ENCODE data around the gene ABHD10. TPM values are rescaled to one million over a fixed set of nuclear protein-coding genes. Genes with fewer than 3 reads are reported as not detected.
A peak's percentile ranks its signal among the peaks of the same experiment; 100 is the strongest.

Gene ABHD10
- total RNA-seq, 4 donors from 2014 or later = 40.8 to 54.9 (median 50.6) TPM

DNA sequence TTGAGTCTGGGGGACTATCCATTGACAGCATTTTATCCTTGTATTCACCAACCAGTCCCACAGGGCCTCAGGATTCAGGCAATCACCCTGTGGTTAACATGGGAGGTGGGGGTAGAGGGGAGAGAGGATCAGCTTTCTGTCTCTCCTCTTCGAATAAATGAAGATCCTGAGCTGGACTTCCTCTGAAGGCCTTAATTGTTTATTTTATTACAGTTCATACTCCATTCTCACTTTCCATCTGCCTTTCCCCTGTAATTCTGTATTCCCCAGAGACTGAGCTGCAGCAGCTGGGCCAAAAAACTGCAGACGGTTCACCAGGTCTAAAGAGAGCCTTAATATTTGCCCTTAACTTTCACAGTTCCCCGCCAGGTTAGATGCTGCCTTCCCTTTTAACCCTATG is 31.8 kb downstream of the ABHD10 start:
- Histone ChIP-seq H3K27me3 (no peaks in the 10 kb centered on the region), H3K27ac (peak overlapping the region in 2 of 3 donors; percentile 43 to 55), H3K4me3 (replicated peaks in 1 of 3) (no peak overlapping the region), H3K4me1 (peaks cover 11 to 40% of the 10 kb centered on the region in 2 donors), H3K36me3 (no peaks in the 10 kb centered on the region), H3K9me3 (no peaks in the 10 kb centered on the region)
- intact Hi-C loops (cut with DNase I) = no loop called here
- DNase-seq = peak in 1 of 2 donors; percentile 10
- WGBS, 2 donors = 45 to 57% methylated on average over 3 of the region's 3 CpGs
- no peak for TF ChIP-seq POLR2A (IDR thresholded peaks at IDR 0.05)
- TF ChIP-seq, protein P1, sequence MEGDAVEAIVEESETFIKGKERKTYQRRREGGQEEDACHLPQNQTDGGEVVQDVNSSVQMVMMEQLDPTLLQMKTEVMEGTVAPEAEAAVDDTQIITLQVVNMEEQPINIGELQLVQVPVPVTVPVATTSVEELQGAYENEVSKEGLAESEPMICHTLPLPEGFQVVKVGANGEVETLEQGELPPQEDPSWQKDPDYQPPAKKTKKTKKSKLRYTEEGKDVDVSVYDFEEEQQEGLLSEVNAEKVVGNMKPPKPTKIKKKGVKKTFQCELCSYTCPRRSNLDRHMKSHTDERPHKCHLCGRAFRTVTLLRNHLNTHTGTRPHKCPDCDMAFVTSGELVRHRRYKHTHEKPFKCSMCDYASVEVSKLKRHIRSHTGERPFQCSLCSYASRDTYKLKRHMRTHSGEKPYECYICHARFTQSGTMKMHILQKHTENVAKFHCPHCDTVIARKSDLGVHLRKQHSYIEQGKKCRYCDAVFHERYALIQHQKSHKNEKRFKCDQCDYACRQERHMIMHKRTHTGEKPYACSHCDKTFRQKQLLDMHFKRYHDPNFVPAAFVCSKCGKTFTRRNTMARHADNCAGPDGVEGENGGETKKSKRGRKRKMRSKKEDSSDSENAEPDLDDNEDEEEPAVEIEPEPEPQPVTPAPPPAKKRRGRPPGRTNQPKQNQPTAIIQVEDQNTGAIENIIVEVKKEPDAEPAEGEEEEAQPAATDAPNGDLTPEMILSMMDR (IDR thresholded peaks at IDR 0.05) = no peak

DNA sequence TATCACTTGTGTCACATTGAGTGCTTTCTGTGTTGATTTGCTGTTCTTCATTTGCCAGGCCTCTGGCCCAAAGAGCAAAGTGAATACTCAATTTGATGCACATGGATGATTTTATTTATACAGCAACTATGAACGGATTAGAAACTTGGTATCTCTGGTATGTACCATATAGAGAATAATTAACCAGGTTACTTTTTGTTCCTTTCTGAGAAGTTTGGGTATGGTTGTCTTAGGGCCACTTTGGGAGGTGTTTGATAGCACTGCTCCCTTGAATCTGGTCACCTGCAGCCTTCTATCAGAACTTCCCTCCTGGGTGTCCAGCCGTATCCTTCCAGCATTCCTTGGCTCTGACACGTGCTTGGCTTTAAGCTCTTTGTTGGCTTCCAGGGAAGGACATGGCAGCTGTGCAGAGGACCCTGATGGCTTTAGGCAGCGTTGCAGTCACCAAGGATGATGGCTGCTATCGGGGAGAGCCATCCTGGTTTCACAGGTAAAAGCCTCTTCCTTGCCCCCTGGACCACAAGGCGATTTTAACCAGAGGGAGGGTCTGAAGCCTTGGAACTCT is 32.6 kb downstream of the ABHD10 start:
- Histone ChIP-seq H3K4me3 (replicated peaks in 1 of 3) (no peak overlapping the region), H3K27me3 (no peaks in the 10 kb centered on the region), H3K36me3 (no peaks in the 10 kb centered on the region), H3K9me3 (no peaks in the 10 kb centered on the region), H3K27ac (peak overlapping the region; percentile 27 to 55 (median 43)), H3K4me1 (peaks cover 11 to 40% of the 10 kb centered on the region in 2 donors)
- TF ChIP-seq, protein P1 (IDR thresholded peaks at IDR 0.05) = no peak
- no peak for TF ChIP-seq POLR2A (IDR thresholded peaks at IDR 0.05)
- 55 to 62% methylated on average over 4 to 6 of the region's 6 CpGs for WGBS, 2 donors
- intact Hi-C loops (cut with DNase I) = no loop called here
- DNase-seq = peak in 1 of 2 donors; percentile 35

DNA sequence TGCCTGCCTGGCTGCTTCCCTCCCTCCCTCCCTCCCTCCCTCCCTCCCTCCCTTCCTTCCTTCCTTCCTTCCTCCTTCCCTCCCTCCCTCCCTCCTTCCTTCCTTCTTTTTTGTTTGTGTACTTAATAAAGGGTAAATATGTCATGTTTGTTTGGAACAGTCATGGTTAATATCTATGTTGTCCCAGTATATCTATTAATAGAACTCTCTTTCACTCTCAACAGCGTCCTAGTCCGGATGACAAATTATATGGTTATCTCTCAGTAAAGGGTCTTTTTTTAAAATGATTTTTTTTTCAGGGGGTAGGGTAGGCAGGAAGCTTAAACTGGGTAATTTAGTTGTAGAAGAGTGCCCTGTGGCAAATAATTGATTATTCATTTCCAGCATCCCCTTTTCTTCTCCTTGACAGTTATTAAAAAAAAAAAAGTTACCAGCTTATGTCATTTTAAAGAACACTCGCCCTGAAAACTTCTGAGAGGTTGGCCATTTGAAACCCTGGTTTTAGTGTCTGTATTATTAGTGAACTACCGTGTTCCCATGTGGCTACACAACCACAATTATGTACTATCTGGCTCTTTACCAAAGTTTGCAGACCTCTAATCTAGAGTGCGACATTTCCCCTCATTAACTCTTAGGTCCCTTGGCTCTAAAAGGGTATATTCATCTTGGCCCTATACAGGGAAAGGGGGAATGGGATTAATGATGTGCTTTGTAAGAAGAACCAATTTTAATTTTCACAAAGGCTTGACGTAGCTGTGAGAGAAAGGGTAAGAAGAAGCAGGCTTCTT is 33.6 kb downstream of the ABHD10 start:
- Histone ChIP-seq H3K36me3 (no peaks in the 10 kb centered on the region), H3K27ac (peak overlapping the region in 2 of 3 donors; percentile 43 to 55), H3K9me3 (no peaks in the 10 kb centered on the region), H3K27me3 (no peaks in the 10 kb centered on the region), H3K4me3 (replicated peaks in 1 of 3) (no peak overlapping the region), H3K4me1 (peaks cover 11 to 38% of the 10 kb centered on the region in 2 donors)
- 71 to 75% methylated on average over 6 of the region's 6 CpGs for WGBS, 2 donors
- intact Hi-C loops (cut with DNase I) = no loop called here
- TF ChIP-seq POLR2A (IDR thresholded peaks at IDR 0.05) = no peak
- TF ChIP-seq, protein P1 (IDR thresholded peaks at IDR 0.05) = no peak
- DNase-seq = no peak

DNA sequence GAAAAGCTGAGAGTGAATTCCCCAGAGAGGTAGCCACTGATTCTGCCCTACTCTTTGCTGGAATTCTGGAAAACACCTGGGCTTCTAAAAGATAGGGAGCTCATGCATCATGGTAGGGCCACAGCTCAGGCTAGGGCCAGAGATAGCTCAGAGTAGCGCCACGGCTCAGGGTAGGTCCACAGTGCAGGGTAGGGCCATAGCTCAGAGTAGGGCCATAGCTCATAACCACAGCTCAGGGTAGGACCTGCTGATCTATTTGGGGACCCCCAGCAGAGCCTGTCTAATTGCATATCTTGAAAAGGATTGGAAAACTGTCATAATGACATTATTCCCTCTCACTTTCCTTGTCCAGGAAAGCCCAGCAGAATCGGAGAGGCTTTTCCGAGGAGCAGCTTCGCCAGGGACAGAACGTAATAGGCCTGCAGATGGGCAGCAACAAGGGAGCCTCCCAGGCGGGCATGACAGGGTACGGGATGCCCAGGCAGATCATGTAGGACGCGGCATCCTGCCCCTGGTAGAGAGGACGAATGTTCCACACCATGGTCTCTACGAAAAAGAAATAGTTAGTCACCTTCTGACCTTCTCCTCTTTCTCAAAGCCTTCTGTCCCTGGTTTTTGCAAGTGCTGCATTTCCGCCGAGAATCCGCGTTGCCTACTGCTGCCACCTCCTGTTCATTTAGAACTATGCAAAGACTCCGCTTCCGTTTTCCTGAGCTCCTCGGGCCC is 34.4 kb downstream of the ABHD10 start:
- no peak for TF ChIP-seq POLR2A (IDR thresholded peaks at IDR 0.05)
- TF ChIP-seq, protein P1 (IDR thresholded peaks at IDR 0.05) = peak; percentile 47 to 85 (median 69)
- H3K4me3 ChIP-seq (replicated peaks in 1 of 3) = no peak overlapping the region
- intact Hi-C loops (cut with DNase I) = no loop called here

More for the DNA sequence above, 34.4 kb downstream of the ABHD10 start:
- Histone ChIP-seq H3K4me1 (peaks cover 11 to 31% of the 10 kb centered on the region in 2 donors), H3K27ac (peak overlapping the region in 2 of 3 donors; percentile 34 to 55), H3K9me3 (no peaks in the 10 kb centered on the region), H3K36me3 (no peaks in the 10 kb centered on the region), H3K27me3 (no peaks in the 10 kb centered on the region)
- peak; percentile 65 to 76 for DNase-seq
- WGBS, 2 donors = 37 to 39% methylated on average over 19 of the region's 19 CpGs

All from thyroid gland (tissue), 4 donors.